H4 (cell line): Measurements from ENCODE around the gene ZNF814. TPM values are rescaled to one million over a fixed set of nuclear protein-coding genes. Genes with fewer than 3 reads are reported as not detected.
"Not testable (repeated sequence)": the region's sequence is repeated elsewhere in the genome, so short reads cannot be mapped to it uniquely, and the experiment has no call there.

Source experiments
- DNase-seq: peaks from one replicate; pipeline ENCODE4 v3.0.0-alpha.2; 2015; ENCODE audit warnings: low spot score
- total RNA-seq: library from RNA; depleted of rRNA; stranded (reverse); fragments of >200 nt; shearing (Covaris generic); gene quantifications from 2 replicates; pipeline ENCODE4 v1.2.3, GENCODE V29; 2014; rRNA removed

Gene ZNF814
- total RNA-seq, 1 experiment from 2014 or later: 11.1 TPM

- no peak for DNase-seq
Observed at GRCh38 chr19:57817976-57818375, 70.9 kb downstream of the ZNF814 start.

DNA sequence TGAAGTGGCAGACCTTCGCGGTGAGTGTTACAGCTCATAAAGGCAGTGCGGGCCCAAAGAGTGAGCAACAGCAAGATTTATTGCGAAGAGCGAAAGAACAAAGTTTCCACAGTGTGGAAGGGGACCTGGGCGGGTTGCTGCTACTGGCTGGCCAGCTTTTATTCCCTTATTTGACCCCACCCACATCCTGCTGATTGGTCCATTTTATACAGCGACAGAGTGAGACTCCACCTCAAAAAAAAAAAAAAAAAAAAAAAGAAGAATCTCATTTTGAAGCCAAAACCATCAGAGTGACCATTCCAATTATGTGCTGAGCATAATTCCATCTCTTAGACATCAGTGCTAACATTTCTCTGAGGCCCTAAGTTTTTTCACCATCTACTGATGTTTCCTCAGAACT, 72.2 kb downstream of the ZNF814 start:
- no peak for DNase-seq

- DNase-seq: no peak
Observed at GRCh38 chr19:57815247-57816075, 73.4 kb downstream of the ZNF814 start.

- peak; percentile 91 for DNase-seq
Observed at GRCh38 chr19:57814505-57815246, 74.2 kb downstream of the ZNF814 start, which contains the start of gene ZNF552. ZNF552 (minus strand) TSS chr19:57814913; CDS start chr19:57814743, 170 bp downstream.

- DNase-seq: no peak
Observed at GRCh38 chr19:57813919-57814504, 74.8 kb downstream of the ZNF814 start.

- not testable (repeated sequence) for DNase-seq
Observed at GRCh38 chr19:57812975-57813820, 75.6 kb downstream of the ZNF814 start.

GRCh38 chr19:57812226-57812625, 76.6 kb downstream of the ZNF814 start:
- no peak for DNase-seq

DNA sequence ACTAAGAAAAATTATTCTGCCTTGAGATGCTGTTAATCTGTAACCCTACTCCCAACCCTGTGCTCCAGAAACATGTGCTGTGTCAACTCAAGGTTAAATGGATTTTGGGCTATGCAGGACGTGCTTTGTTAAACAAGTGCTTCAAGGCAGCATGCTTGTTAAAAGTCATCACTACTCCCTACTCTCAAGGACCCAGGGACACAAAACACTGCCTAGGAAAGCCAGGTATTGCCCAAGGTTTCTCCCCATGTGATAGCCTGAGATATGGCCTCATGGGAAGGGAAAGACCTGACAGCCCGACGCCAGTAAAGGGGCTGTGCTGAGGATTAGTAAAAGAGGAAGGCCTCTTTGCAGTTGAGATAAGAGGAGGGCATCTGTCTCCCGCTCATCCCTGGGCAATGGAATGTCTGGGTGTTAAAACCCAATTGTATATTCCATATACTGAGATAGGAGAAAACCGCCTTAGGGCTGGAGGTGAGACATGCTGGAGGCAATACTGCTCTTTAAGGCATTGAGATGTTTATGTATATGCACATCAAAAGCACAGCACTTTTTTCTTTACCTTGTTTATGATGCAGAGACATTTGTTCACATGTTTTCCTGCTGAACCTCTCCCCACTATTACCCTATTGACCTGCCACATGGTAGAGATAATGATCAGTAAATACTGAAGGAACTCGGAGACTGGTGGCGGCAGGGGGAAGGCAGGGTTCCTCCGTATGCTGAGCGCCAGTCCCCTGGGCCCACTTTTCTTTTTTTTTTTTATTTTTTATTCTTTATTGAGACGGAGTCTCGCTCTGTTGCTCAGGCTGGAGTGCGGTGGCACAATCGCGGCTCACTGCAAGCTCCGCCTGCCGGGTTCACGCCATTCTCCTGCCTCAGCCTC, 78.2 kb downstream of the ZNF814 start:
- not testable (repeated sequence) for DNase-seq

DNA sequence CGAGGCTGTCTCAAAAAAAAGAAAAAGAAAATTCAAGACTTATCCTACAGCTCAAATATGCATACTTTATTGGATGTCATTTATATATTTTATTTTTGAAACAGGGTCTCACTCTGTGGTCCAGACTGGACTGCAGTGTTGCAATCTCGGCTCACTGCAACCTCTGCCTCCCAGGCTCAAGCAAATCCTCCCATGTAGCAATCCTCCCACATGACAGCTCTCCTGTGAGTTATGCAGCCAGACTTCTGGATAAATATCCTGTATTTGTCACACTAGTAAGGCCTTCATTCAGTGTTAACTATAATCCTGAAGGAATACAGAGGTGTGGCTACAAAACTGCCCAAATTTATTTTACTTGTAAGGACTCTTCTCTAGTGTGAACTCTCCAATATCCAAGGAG, 81.3 kb downstream of the ZNF814 start:
- no peak for DNase-seq

GRCh38 chr19:57803594-57804325, 85.1 kb downstream of the ZNF814 start:
- DNase-seq: peak; percentile 88

DNA sequence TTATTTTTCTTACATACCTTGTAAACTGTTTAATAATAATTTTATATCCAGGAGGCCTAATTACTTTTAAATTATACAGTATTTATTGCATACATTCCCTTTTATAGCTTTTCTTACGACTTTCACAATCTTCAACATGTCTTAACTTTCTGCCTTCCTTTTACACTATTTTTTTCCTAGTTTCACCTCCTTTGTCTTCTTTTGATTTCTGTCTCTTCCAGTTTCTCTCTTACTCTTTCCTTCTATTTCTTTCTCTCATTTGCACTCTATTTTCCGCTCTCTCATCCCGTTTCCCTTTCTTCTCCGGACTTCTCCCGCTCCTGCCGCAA, 85.6 kb downstream of the ZNF814 start:
- DNase-seq: no peak

GRCh38 chr19:57802269-57802668, 86.6 kb downstream of the ZNF814 start:
- DNase-seq: no peak

DNA sequence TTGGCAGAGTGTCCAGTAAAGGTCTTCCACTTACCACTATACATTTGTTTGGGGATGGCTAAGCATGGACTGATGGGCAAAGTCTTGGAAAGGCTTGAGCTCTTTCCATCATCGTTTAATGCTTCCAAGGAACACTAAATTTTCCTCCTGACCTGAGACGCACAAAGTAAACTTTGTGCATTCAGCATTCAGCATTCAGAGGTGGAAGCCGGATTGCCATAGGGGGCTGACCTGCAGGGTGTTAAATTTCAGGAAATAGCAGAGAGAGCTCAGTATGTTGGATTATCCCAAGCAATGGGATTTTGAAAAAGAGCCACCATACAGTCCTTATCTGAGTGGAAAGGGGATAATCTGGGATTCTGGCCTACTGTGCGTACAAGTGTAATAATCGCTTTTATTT, 88.1 kb downstream of the ZNF814 start:
- no peak for DNase-seq

Other genes starting within 250 kb of the ZNF814 start
- not detected in 2 replicates for gene ZSCAN4, start 220.1 kb downstream of the ZNF814 start, total RNA-seq
- gene ZNF551, start 207.1 kb downstream of the ZNF814 start, total RNA-seq: 15.2 and 17.6 TPM in 2 replicates
- not detected in 2 replicates for gene ZNF154, start 179.8 kb downstream of the ZNF814 start, total RNA-seq
- gene ZNF671, start 161.4 kb downstream of the ZNF814 start, total RNA-seq: 0.41 and 0.74 TPM in 2 replicates
- gene ZNF776, start 142.2 kb downstream of the ZNF814 start, total RNA-seq: 10.7 and 23.8 TPM in 2 replicates
- gene ZNF586, start 119.4 kb downstream of the ZNF814 start, total RNA-seq: 12.7 and 19.3 TPM in 2 replicates
- 3.9 and 4.3 TPM in 2 replicates for gene ZNF552, start 74.1 kb downstream of the ZNF814 start, total RNA-seq
- gene ZNF587B, start 58.7 kb downstream of the ZNF814 start, total RNA-seq: 7.4 and 11.9 TPM in 2 replicates
- 4.3 and 11.9 TPM in 2 replicates for gene ZNF587, start 39.2 kb downstream of the ZNF814 start, total RNA-seq
- 4.9 and 12.1 TPM in 2 replicates for gene ZNF417, start 27.6 kb upstream of the ZNF814 start, total RNA-seq
- gene ZNF418, start 46.4 kb upstream of the ZNF814 start, total RNA-seq: 0.50 TPM in 1 of 2 replicates, not detected in the other
- gene ZNF256, start 58.7 kb upstream of the ZNF814 start, total RNA-seq: 2.5 and 8.7 TPM in 2 replicates
- not detected in 2 replicates for gene C19orf18, start 85.5 kb upstream of the ZNF814 start, total RNA-seq
- gene ZNF606, start 113.8 kb upstream of the ZNF814 start, total RNA-seq: 6.5 and 7.7 TPM in 2 replicates
- 1.8 TPM in 1 of 2 replicates, not detected in the other for gene ZSCAN1, start 145.0 kb upstream of the ZNF814 start, total RNA-seq
- not detected in 2 replicates for gene ZNF135, start 170.2 kb upstream of the ZNF814 start, total RNA-seq
- gene ZSCAN18, start 209.2 kb upstream of the ZNF814 start, total RNA-seq: 2.2 and 3.8 TPM in 2 replicates